Measurements from ENCODE around the gene ARSA. TPM values are rescaled to one million over a fixed set of nuclear protein-coding genes. Genes with fewer than 3 reads are reported as not detected.
"Not testable (repeated sequence)": the region's sequence is repeated elsewhere in the genome, so short reads cannot be mapped to it uniquely, and the experiment has no call there.

Gene ARSA
- total RNA-seq, 1 donor: 21.3 TPM

GRCh38 chr22:50614296-50614695 lies 13.7 kb downstream of the ARSA start:
- not testable (repeated sequence) for H3K4me3 ChIP-seq (ENCODE audit: low read length); H3K9me3 ChIP-seq (ENCODE audit: low read depth, low read length); H3K4me1 ChIP-seq (ENCODE audit: insufficient read depth, low read length); H3K27me3 ChIP-seq (ENCODE audit: insufficient read depth, low read length)

- Histone ChIP-seq H3K9me3 (ENCODE audit: low read depth, low read length) (no peaks in the 10 kb centered on the region), H3K4me1 (ENCODE audit: insufficient read depth, low read length) (no peaks in the 10 kb centered on the region), H3K27me3 (ENCODE audit: insufficient read depth, low read length) (no peaks in the 10 kb centered on the region), H3K4me3 (ENCODE audit: low read length) (no peak overlapping the region)
Observed at GRCh38 chr22:50613291-50613981, 14.5 kb downstream of the ARSA start.

- no peaks in the 10 kb centered on the region for H3K27me3 ChIP-seq (ENCODE audit: insufficient read depth, low read length)
- H3K4me3 ChIP-seq (ENCODE audit: low read length): no peak overlapping the region
- no peaks in the 10 kb centered on the region for H3K9me3 ChIP-seq (ENCODE audit: low read depth, low read length)
- no peaks in the 10 kb centered on the region for H3K4me1 ChIP-seq (ENCODE audit: insufficient read depth, low read length)
Observed at GRCh38 chr22:50612528-50613221, 15.3 kb downstream of the ARSA start.

- Histone ChIP-seq H3K9me3 (ENCODE audit: low read depth, low read length) (no peaks in the 10 kb centered on the region), H3K4me1 (ENCODE audit: insufficient read depth, low read length) (no peaks in the 10 kb centered on the region), H3K4me3 (ENCODE audit: low read length) (no peak overlapping the region), H3K27me3 (ENCODE audit: insufficient read depth, low read length) (no peaks in the 10 kb centered on the region)
Observed at GRCh38 chr22:50612168-50612527, 15.8 kb downstream of the ARSA start.

- Histone ChIP-seq H3K27me3 (ENCODE audit: insufficient read depth, low read length) (no peaks in the 10 kb centered on the region), H3K4me3 (ENCODE audit: low read length) (no peak overlapping the region), H3K9me3 (ENCODE audit: low read depth, low read length) (no peaks in the 10 kb centered on the region), H3K4me1 (ENCODE audit: insufficient read depth, low read length) (no peaks in the 10 kb centered on the region)
Observed at GRCh38 chr22:50611341-50612060, 16.5 kb downstream of the ARSA start.

- H3K9me3 ChIP-seq (ENCODE audit: low read depth, low read length): no peaks in the 10 kb centered on the region
- peaks cover 3% of the 10 kb centered on the region for H3K27me3 ChIP-seq (ENCODE audit: insufficient read depth, low read length)
- H3K4me1 ChIP-seq (ENCODE audit: insufficient read depth, low read length): no peaks in the 10 kb centered on the region
- no peak overlapping the region for H3K4me3 ChIP-seq (ENCODE audit: low read length)
Observed at GRCh38 chr22:50610581-50610980, 17.4 kb downstream of the ARSA start.

GRCh38 chr22:50610041-50610451 lies 17.9 kb downstream of the ARSA start:
- H3K27me3 ChIP-seq (ENCODE audit: insufficient read depth, low read length): peaks cover 6% of the 10 kb centered on the region
- H3K4me3 ChIP-seq (ENCODE audit: low read length): no peak overlapping the region
- H3K4me1 ChIP-seq (ENCODE audit: insufficient read depth, low read length): no peaks in the 10 kb centered on the region
- H3K9me3 ChIP-seq (ENCODE audit: low read depth, low read length): no peaks in the 10 kb centered on the region

- Histone ChIP-seq H3K4me1 (ENCODE audit: insufficient read depth, low read length) (no peaks in the 10 kb centered on the region), H3K4me3 (ENCODE audit: low read length) (no peak overlapping the region), H3K27me3 (ENCODE audit: insufficient read depth, low read length) (peaks cover 10% of the 10 kb centered on the region), H3K9me3 (ENCODE audit: low read depth, low read length) (no peaks in the 10 kb centered on the region)
Observed at GRCh38 chr22:50609599-50609998, 18.4 kb downstream of the ARSA start.

- Histone ChIP-seq H3K9me3 (ENCODE audit: low read depth, low read length) (no peaks in the 10 kb centered on the region), H3K4me3 (ENCODE audit: low read length) (no peak overlapping the region), H3K4me1 (ENCODE audit: insufficient read depth, low read length) (no peaks in the 10 kb centered on the region), H3K27me3 (ENCODE audit: insufficient read depth, low read length) (peaks cover 10% of the 10 kb centered on the region)
Observed at GRCh38 chr22:50608996-50609395, 19.0 kb downstream of the ARSA start.

- not testable (repeated sequence) for H3K4me3 ChIP-seq (ENCODE audit: low read length); H3K9me3 ChIP-seq (ENCODE audit: low read depth, low read length); H3K4me1 ChIP-seq (ENCODE audit: insufficient read depth, low read length)
- peaks cover 12% of the 10 kb centered on the region for H3K27me3 ChIP-seq (ENCODE audit: insufficient read depth, low read length)
Observed at GRCh38 chr22:50608058-50608840, 19.7 kb downstream of the ARSA start.

GRCh38 chr22:50607659-50608020 lies 20.3 kb downstream of the ARSA start:
- Histone ChIP-seq H3K4me1 (ENCODE audit: insufficient read depth, low read length) (no peaks in the 10 kb centered on the region), H3K9me3 (ENCODE audit: low read depth, low read length) (no peaks in the 10 kb centered on the region), H3K27me3 (ENCODE audit: insufficient read depth, low read length) (peaks cover 19% of the 10 kb centered on the region), H3K4me3 (ENCODE audit: low read length) (no peak overlapping the region)

GRCh38 chr22:50606946-50607658 lies 20.9 kb downstream of the ARSA start:
- Histone ChIP-seq H3K9me3 (ENCODE audit: low read depth, low read length) (no peaks in the 10 kb centered on the region), H3K4me3 (ENCODE audit: low read length) (no peak overlapping the region), H3K27me3 (ENCODE audit: insufficient read depth, low read length) (peaks cover 24% of the 10 kb centered on the region), H3K4me1 (ENCODE audit: insufficient read depth, low read length) (no peaks in the 10 kb centered on the region)

- Histone ChIP-seq H3K9me3 (ENCODE audit: low read depth, low read length) (no peaks in the 10 kb centered on the region), H3K27me3 (ENCODE audit: insufficient read depth, low read length) (peaks cover 30% of the 10 kb centered on the region), H3K4me3 (ENCODE audit: low read length) (no peak overlapping the region), H3K4me1 (ENCODE audit: insufficient read depth, low read length) (no peaks in the 10 kb centered on the region)
Observed at GRCh38 chr22:50606165-50606945, 21.6 kb downstream of the ARSA start.

GRCh38 chr22:50605613-50606074 lies 22.3 kb downstream of the ARSA start:
- H3K9me3 ChIP-seq (ENCODE audit: low read depth, low read length): no peaks in the 10 kb centered on the region
- H3K4me1 ChIP-seq (ENCODE audit: insufficient read depth, low read length): no peaks in the 10 kb centered on the region
- H3K4me3 ChIP-seq (ENCODE audit: low read length): no peak overlapping the region
- peaks cover 30% of the 10 kb centered on the region for H3K27me3 ChIP-seq (ENCODE audit: insufficient read depth, low read length)

Data from mononuclear cell (primary cell).